Spleen (tissue), 7 donors: ENCODE results near the gene RRAS2.

Experiments
- CTCF ChIP-seq, 11 experiments: fragments of 200-600 bp in 7 of 11; fragments of 450-650 bp in 4 of 11; sonication (generic) in 4 of 11; IDR thresholded peaks in 8 of 11; conservative IDR thresholded peaks in 3 of 11; 1 replicate in 7 of 11; 2 replicates in 4 of 11; pipeline versions ENCODE4 v1.4.0 to v1.8.0; 2016 to 2021; ENCODE audit warnings: antibody characterized with exemption in 11 of 11, inconsistent platforms in 4 of 11, mild to moderate bottlenecking in 1 of 11
- POLR2A ChIP-seq, 3 donors: fragments of 450-650 bp; IDR thresholded peaks; one replicate each; pipeline ENCODE4 v1.5.1; 2017; ENCODE audit warnings: antibody characterized with exemption in 3 of 3, mild to moderate bottlenecking in 1 of 3
- POLR2AphosphoS5 ChIP-seq, 3 donors: sonication (generic); formaldehyde crosslinking; IDR thresholded peaks; one replicate each; pipeline ENCODE4 v1.5.1; 2017; ENCODE audit warnings: antibody characterized with exemption in 3 of 3
- donor health status: DM: no; HTN: no; CAD: no; lungs with moderate emphysema.
- donor health status: DM: no; HTN: no; CAD: no.
- donor health status: DM: no; HTN: no; CAD: no.

GRCh38 chr11:14364322-14364721 is 5.3 kb upstream of the RRAS2 start:
- TF ChIP-seq POLR2A (IDR thresholded peaks at IDR 0.05) (no peak), POLR2AphosphoS5 (IDR thresholded peaks at IDR 0.05) (no peak), CTCF (IDR thresholded peaks at IDR 0.05 in 8 of 11, conservative IDR thresholded peaks at IDR 0.05 in 3 of 11) (no peak)
